ENCODE results near the gene GOLT1A. TPM values are rescaled to one million over a fixed set of nuclear protein-coding genes. Genes with fewer than 3 reads are reported as not detected.

The GOLT1A gene
- total and polyA plus RNA-seq, 4 donors = 14.1 to 103 (median 52.7) TPM

DNA sequence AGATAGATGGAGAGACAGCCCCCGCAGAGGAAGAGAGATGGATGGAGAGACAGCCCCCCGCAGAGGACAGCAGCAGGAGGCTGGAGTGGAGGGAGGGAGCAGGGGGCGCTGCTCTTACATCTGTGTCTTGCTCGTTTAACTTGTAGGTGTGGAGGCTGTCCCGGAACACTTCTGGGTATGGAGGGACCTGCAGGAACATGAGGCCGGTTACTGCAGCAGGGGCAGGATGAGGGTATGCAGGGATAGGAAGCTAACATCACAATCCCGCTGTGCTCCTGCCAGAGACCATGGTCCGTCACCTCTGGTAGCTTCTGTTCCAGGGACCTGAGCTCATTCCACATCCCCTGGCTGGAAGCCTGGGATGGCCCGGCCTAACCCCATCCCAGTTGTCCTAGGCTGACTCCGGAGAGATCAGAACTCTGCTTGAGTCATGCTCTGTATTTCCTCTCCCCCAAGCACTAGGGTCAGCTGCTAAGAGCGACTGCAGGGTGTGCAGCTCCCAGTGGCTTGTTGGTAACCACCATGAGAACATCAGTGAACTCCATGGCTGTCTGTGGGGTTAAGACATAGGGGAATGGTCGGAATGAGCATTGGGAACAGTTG lies 36.7 kb upstream of the GOLT1A start:
- peaks cover 3 to 42% (median 28%) of the 10 kb centered on the region in 4 donors for H3K4me1 ChIP-seq (ENCODE audit: control insufficient read depth in 4 of 4, insufficient read depth in 4 of 4, low read length in 3 of 4)
- H3K4me3 ChIP-seq (ENCODE audit: low read depth in 1 of 3, low read length in 3 of 3) = no peak overlapping the region
- TF ChIP-seq HNF4A (conservative IDR thresholded peaks at IDR 0.05) = peak in 1 of 2 donors; percentile 35
- TF ChIP-seq, protein P1, sequence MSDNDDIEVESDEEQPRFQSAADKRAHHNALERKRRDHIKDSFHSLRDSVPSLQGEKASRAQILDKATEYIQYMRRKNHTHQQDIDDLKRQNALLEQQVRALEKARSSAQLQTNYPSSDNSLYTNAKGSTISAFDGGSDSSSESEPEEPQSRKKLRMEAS (IDR thresholded peaks at IDR 0.05) = no peak
- TF ChIP-seq RXRA (IDR thresholded peaks at IDR 0.05) = peak; percentile 46 to 78
- no peak for TF ChIP-seq FOXA1 (IDR thresholded peaks at IDR 0.05)
- TF ChIP-seq, protein P2, sequence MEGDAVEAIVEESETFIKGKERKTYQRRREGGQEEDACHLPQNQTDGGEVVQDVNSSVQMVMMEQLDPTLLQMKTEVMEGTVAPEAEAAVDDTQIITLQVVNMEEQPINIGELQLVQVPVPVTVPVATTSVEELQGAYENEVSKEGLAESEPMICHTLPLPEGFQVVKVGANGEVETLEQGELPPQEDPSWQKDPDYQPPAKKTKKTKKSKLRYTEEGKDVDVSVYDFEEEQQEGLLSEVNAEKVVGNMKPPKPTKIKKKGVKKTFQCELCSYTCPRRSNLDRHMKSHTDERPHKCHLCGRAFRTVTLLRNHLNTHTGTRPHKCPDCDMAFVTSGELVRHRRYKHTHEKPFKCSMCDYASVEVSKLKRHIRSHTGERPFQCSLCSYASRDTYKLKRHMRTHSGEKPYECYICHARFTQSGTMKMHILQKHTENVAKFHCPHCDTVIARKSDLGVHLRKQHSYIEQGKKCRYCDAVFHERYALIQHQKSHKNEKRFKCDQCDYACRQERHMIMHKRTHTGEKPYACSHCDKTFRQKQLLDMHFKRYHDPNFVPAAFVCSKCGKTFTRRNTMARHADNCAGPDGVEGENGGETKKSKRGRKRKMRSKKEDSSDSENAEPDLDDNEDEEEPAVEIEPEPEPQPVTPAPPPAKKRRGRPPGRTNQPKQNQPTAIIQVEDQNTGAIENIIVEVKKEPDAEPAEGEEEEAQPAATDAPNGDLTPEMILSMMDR (IDR thresholded peaks at IDR 0.05; ENCODE audit: low read depth, low read length, missing input control) = no peak
- TF ChIP-seq SP1 (IDR thresholded peaks at IDR 0.05) = no peak
- H3K9me3 ChIP-seq (ENCODE audit: control insufficient read depth in 4 of 4, low read length in 3 of 4) = no peaks in the 10 kb centered on the region
- peaks cover 0 to 28% (median 17%) of the 10 kb centered on the region in 4 donors for H3K36me3 ChIP-seq (ENCODE audit: control insufficient read depth in 4 of 4, insufficient read depth in 3 of 4, low read depth in 1 of 4, low read length in 3 of 4)
- H3K9ac ChIP-seq (ENCODE audit: low read depth in 1 of 2, low read length in 2 of 2) = no peak overlapping the region
- peak overlapping the region; percentile 36 to 95 for H3K27ac ChIP-seq (ENCODE audit: low read depth in 1 of 2, low read length in 2 of 2)
- no peak for DNase-seq (ENCODE audit: low spot score)
- H3K27me3 ChIP-seq (ENCODE audit: control insufficient read depth in 4 of 4, insufficient read depth in 4 of 4, low read length in 3 of 4) = no peaks in the 10 kb centered on the region
- 56% methylated on average over 12 of the region's 12 CpGs for WGBS

DNA sequence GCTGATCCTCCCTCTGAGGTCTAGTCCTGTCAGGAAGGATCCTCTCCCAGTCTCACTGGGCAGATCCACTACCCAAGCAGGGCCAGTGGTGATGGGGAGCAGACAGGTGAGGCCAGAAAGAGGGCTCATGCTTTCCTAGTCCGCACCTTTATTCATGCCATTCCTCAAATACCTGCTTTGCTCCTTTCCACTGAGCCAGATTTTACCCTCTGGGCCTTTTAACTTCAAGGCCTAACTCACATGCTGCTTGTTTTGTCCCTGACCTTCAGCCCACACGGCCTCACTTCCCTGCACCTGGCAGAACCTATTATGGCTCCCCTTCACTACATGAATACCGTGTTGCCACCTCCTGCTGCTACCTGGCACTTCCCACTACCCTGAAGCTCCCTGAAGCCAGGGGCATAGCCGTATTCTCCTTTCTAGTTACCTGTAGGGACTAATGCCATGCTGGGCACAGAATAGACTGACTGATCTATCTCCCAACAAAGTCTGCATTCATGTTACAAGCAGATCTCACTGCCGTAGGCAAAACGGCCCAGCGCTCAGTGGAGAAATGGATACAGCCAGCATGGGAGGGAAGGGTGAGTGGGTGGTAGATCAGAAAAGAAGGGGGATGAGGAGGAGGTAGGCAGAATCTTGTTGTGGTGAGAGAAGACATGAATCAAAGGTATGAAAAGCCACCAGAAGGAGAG lies 36.1 kb upstream of the GOLT1A start:
- H3K4me1 ChIP-seq (ENCODE audit: control insufficient read depth in 4 of 4, insufficient read depth in 4 of 4, low read length in 3 of 4) = peaks cover 3 to 35% (median 21%) of the 10 kb centered on the region in 4 donors
- WGBS = 86% methylated on average over 7 of the region's 7 CpGs
- no peak overlapping the region for H3K4me3 ChIP-seq (ENCODE audit: low read depth in 1 of 3, low read length in 3 of 3)
- no peak for DNase-seq (ENCODE audit: low spot score)
- no peak overlapping the region for H3K9ac ChIP-seq (ENCODE audit: low read depth in 1 of 2, low read length in 2 of 2)
- TF ChIP-seq FOXA1 (IDR thresholded peaks at IDR 0.05) = no peak
- TF ChIP-seq GABPA (IDR thresholded peaks at IDR 0.05 in 1 of 2, conservative IDR thresholded peaks at IDR 0.05 in 1 of 2) = no peak
- TF ChIP-seq, protein P3, sequence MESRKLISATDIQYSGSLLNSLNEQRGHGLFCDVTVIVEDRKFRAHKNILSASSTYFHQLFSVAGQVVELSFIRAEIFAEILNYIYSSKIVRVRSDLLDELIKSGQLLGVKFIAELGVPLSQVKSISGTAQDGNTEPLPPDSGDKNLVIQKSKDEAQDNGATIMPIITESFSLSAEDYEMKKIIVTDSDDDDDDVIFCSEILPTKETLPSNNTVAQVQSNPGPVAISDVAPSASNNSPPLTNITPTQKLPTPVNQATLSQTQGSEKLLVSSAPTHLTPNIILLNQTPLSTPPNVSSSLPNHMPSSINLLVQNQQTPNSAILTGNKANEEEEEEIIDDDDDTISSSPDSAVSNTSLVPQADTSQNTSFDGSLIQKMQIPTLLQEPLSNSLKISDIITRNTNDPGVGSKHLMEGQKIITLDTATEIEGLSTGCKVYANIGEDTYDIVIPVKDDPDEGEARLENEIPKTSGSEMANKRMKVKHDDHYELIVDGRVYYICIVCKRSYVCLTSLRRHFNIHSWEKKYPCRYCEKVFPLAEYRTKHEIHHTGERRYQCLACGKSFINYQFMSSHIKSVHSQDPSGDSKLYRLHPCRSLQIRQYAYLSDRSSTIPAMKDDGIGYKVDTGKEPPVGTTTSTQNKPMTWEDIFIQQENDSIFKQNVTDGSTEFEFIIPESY (IDR thresholded peaks at IDR 0.05) = no peak
- TF ChIP-seq, protein P4, sequence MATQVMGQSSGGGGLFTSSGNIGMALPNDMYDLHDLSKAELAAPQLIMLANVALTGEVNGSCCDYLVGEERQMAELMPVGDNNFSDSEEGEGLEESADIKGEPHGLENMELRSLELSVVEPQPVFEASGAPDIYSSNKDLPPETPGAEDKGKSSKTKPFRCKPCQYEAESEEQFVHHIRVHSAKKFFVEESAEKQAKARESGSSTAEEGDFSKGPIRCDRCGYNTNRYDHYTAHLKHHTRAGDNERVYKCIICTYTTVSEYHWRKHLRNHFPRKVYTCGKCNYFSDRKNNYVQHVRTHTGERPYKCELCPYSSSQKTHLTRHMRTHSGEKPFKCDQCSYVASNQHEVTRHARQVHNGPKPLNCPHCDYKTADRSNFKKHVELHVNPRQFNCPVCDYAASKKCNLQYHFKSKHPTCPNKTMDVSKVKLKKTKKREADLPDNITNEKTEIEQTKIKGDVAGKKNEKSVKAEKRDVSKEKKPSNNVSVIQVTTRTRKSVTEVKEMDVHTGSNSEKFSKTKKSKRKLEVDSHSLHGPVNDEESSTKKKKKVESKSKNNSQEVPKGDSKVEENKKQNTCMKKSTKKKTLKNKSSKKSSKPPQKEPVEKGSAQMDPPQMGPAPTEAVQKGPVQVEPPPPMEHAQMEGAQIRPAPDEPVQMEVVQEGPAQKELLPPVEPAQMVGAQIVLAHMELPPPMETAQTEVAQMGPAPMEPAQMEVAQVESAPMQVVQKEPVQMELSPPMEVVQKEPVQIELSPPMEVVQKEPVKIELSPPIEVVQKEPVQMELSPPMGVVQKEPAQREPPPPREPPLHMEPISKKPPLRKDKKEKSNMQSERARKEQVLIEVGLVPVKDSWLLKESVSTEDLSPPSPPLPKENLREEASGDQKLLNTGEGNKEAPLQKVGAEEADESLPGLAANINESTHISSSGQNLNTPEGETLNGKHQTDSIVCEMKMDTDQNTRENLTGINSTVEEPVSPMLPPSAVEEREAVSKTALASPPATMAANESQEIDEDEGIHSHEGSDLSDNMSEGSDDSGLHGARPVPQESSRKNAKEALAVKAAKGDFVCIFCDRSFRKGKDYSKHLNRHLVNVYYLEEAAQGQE (IDR thresholded peaks at IDR 0.05) = no peak
- TF ChIP-seq, protein P2 (IDR thresholded peaks at IDR 0.05; ENCODE audit: low read depth, low read length, missing input control) = no peak
- no peak for TF ChIP-seq SP1 (IDR thresholded peaks at IDR 0.05)
- TF ChIP-seq, protein P5, sequence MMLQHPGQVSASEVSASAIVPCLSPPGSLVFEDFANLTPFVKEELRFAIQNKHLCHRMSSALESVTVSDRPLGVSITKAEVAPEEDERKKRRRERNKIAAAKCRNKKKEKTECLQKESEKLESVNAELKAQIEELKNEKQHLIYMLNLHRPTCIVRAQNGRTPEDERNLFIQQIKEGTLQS (IDR thresholded peaks at IDR 0.05) = no peak
- TF ChIP-seq RXRA (IDR thresholded peaks at IDR 0.05) = no peak
- no peaks in the 10 kb centered on the region for H3K27me3 ChIP-seq (ENCODE audit: control insufficient read depth in 4 of 4, insufficient read depth in 4 of 4, low read length in 3 of 4)
- H3K9me3 ChIP-seq (ENCODE audit: control insufficient read depth in 4 of 4, low read length in 3 of 4) = no peaks in the 10 kb centered on the region
- peak overlapping the region; percentile 27 to 95 for H3K27ac ChIP-seq (ENCODE audit: low read depth in 1 of 2, low read length in 2 of 2)
- peaks cover 2 to 34% (median 21%) of the 10 kb centered on the region in 4 donors for H3K36me3 ChIP-seq (ENCODE audit: control insufficient read depth in 4 of 4, insufficient read depth in 3 of 4, low read depth in 1 of 4, low read length in 3 of 4)
